Measurements from ENCODE around the gene SLC1A6.

- no peak for TF ChIP-seq POLR2AphosphoS5 (IDR thresholded peaks at IDR 0.05)
- TF ChIP-seq CTCF (IDR thresholded peaks at IDR 0.05) = no peak
Measured at GRCh38 chr19:14971474-14971873, 8.2 kb downstream of the SLC1A6 start.

All from upper lobe of left lung (tissue), 4 donors.